A549 (cell line): Measurements from ENCODE around the gene RNF141. TPM values are rescaled to one million over a fixed set of nuclear protein-coding genes. Genes with fewer than 3 reads are reported as not detected.

Source experiments
- ATAC-seq, 2 experiments: fragments of 200-7000 bp in 1 of 2; fragments of >200 bp in 1 of 2; cut with Nextera tagmentation in 1 of 2; cut with Tn5 transposase in 1 of 2; 3 replicates each; pipeline versions ENCODE4 v1.8.0 to v1.9.1; 2018 to 2020; ENCODE audit warnings: mild to moderate bottlenecking in 1 of 2, moderate library complexity in 1 of 2
- CTCF ChIA-PET: fragments of 300-600 bp; sonication (Branson Sonifier 250); formaldehyde crosslinking; extraction: SDS; loops from one replicate; lab custom pipeline; 2021; ENCODE audit warnings: antibody characterized with exemption, inconsistent platforms; lab: Yijun Ruan, JAX
- POLR2A ChIA-PET: fragments of 350-600 bp; formaldehyde crosslinking; extraction: SDS; loops from one replicate; lab custom pipeline; 2021; ENCODE audit warnings: antibody characterized with exemption, inconsistent platforms; lab: Yijun Ruan, JAX
- DNase-seq, 2 experiments: peaks; one replicate each; pipeline versions ENCODE4 v3.0.0 to v3.0.0-alpha.2; 2011 to 2016; ENCODE audit warnings: low read depth in 1 of 2, low spot score in 1 of 2
- FAIRE-seq: peaks from 2 replicates; lab custom pipeline; 2011; peaks lifted over from hg19 to GRCh38; lab: Jason Lieb, UNC
- H3K27ac ChIP-seq, 2 experiments: fragments of >200 bp; sonication (Bioruptor Twin); formaldehyde crosslinking; 3 replicates each; pipeline ENCODE4 v1.5.1; 2016 to 2017
- H3K4me1 ChIP-seq: fragments of >200 bp; sonication (Bioruptor Twin); formaldehyde crosslinking; 3 replicates; pipeline ENCODE4 v1.6.1; 2016
- H3K4me2 ChIP-seq: fragments of >200 bp; sonication (Bioruptor Twin); formaldehyde crosslinking; 3 replicates; pipeline ENCODE4 v1.6.1; 2016
- H3K4me3 ChIP-seq: fragments of >200 bp; sonication (Bioruptor Twin); formaldehyde crosslinking; 3 replicates; pipeline ENCODE4 v1.5.1; 2016
- H3K9me3 ChIP-seq: fragments of >200 bp; sonication (Bioruptor Twin); formaldehyde crosslinking; 3 replicates; pipeline ENCODE4 v1.6.1; 2016
- ATOH8 ChIP-seq: fragments of 250-450 bp; sonication (Bioruptor Pico); IDR thresholded peaks from 2 replicates; pipeline ENCODE4 v1.5.0; 2020; ENCODE audit warnings: low read depth, mild to moderate bottlenecking, moderate library complexity
- BHLHE40 ChIP-seq: IDR thresholded peaks from 2 replicates; pipeline ENCODE4 v1.6.1; 2012; ENCODE audit warnings: low read depth, low read length, inconsistent platforms
- CBX8 ChIP-seq: fragments of 200-600 bp; sonication (generic); IDR thresholded peaks from 2 replicates; pipeline ENCODE4 v1.6.1; 2016
- EHMT2 ChIP-seq: fragments of 200-600 bp; sonication (generic); IDR thresholded peaks from 2 replicates; pipeline ENCODE4 v1.6.1; 2016; ENCODE audit warnings: antibody characterized with exemption, low read depth, mild to moderate bottlenecking, moderate library complexity
- FOSL2 ChIP-seq, 2 experiments: fragments of 450-650 bp in 1 of 2; fragments of >200 bp in 1 of 2; sonication (Bioruptor Twin) in 1 of 2; formaldehyde crosslinking; IDR thresholded peaks; 2 replicates each; pipeline versions ENCODE4 v1.5.0 to v1.6.1; 2016 to 2020; ENCODE audit warnings: mild to moderate bottlenecking in 1 of 2, moderate library complexity in 1 of 2
- GATA3 ChIP-seq: IDR thresholded peaks from 2 replicates; pipeline ENCODE4 v1.6.1; 2012; ENCODE audit warnings: borderline replicate concordance
- HOXA7 ChIP-seq: fragments of 250-450 bp; sonication (Bioruptor Pico); IDR thresholded peaks from 2 replicates; pipeline ENCODE4 v1.5.0; 2020; ENCODE audit warnings: mild to moderate bottlenecking, moderate library complexity
- HOXB13 ChIP-seq: fragments of 250-450 bp; sonication (Bioruptor Pico); IDR thresholded peaks from 2 replicates; pipeline ENCODE4 v1.5.0; 2020; ENCODE audit warnings: low read depth, mild to moderate bottlenecking, moderate library complexity
- HOXB5 ChIP-seq: fragments of 250-450 bp; sonication (Bioruptor Pico); IDR thresholded peaks from 2 replicates; pipeline ENCODE4 v1.5.0; 2020; ENCODE audit warnings: mild to moderate bottlenecking, moderate library complexity
- JUNB ChIP-seq: fragments of >200 bp; sonication (Bioruptor Twin); formaldehyde crosslinking; IDR thresholded peaks from 2 replicates; pipeline ENCODE4 v1.6.1; 2016
- MAZ ChIP-seq: fragments of 150-350 bp; IDR thresholded peaks from 2 replicates; pipeline ENCODE4 v1.6.1; 2014; ENCODE audit warnings: antibody characterized with exemption, low read depth, low read length, borderline replicate concordance
- NFE2L2 ChIP-seq: fragments of 150-350 bp; conservative IDR thresholded peaks from 2 replicates; pipeline ENCODE4 v1.6.1; 2014; ENCODE audit warnings: low read length
- NPAS2 ChIP-seq: fragments of 250-450 bp; sonication (Bioruptor Pico); IDR thresholded peaks from 2 replicates; pipeline ENCODE4 v1.8.0; 2022; ENCODE audit warnings: mild to moderate bottlenecking, moderate library complexity, borderline replicate concordance
- PHF8 ChIP-seq: fragments of 200-600 bp; sonication (generic); IDR thresholded peaks from 2 replicates; pipeline ENCODE4 v1.6.1; 2016; ENCODE audit warnings: low read depth, mild to moderate bottlenecking, antibody characterized with exemption, moderate library complexity, borderline replicate concordance
- POLR2A ChIP-seq: IDR thresholded peaks from 2 replicates; pipeline ENCODE4 v1.6.1; 2012; ENCODE audit warnings: mild to moderate bottlenecking, low read length
- POLR2AphosphoS2 ChIP-seq: conservative IDR thresholded peaks from 2 replicates; pipeline ENCODE4 v1.6.1; 2012; ENCODE audit warnings: low read length, improper control_type of control experiment, inconsistent platforms
- RARB ChIP-seq: fragments of 250-450 bp; sonication (Bioruptor Pico); IDR thresholded peaks from 2 replicates; pipeline ENCODE4 v1.8.0; 2021; ENCODE audit warnings: mild to moderate bottlenecking, moderate library complexity
- RCOR1 ChIP-seq: fragments of 150-350 bp; IDR thresholded peaks from 2 replicates; pipeline ENCODE4 v1.6.1; 2014; ENCODE audit warnings: antibody characterized with exemption, low read length, low read depth
- SMC3 ChIP-seq: fragments of >200 bp; sonication (Bioruptor Twin); formaldehyde crosslinking; IDR thresholded peaks from 3 replicates; pipeline ENCODE4 v1.6.1; 2018; ENCODE audit warnings: inconsistent platforms
- TFCP2L1 ChIP-seq: fragments of 250-450 bp; sonication (Bioruptor Pico); IDR thresholded peaks from 2 replicates; pipeline ENCODE4 v1.5.0; 2021; ENCODE audit warnings: mild to moderate bottlenecking
- USF2 ChIP-seq: fragments of 450-650 bp; IDR thresholded peaks from 2 replicates; pipeline ENCODE4 v1.6.1; 2014; ENCODE audit warnings: antibody characterized with exemption
- ZC3H11A ChIP-seq: fragments of 450-650 bp; IDR thresholded peaks from 2 replicates; pipeline ENCODE4 v1.6.1; 2014; ENCODE audit warnings: antibody characterized with exemption, mild to moderate bottlenecking
- WGBS: methylation state at CpG from one replicate; pipeline ENCODE4 v1.1.6; 2017; ENCODE audit errors: missing lambda C conversion rate; 5-methylcytosine and 5-hydroxymethylcytosine counted together
- polyA plus RNA-seq, 4 experiments: library from polyadenylated mRNA; depleted of rRNA in 3 of 4; stranded (reverse); fragments of >200 nt; fragmentation: RNase III in 1 of 4; extraction: RNeasy Plus Mini Kit Qiagen cat#74134 plus additional on column Dnase treatment in 1 of 4; gene quantifications; 2 replicates in 3 of 4; 3 replicates in 1 of 4; pipeline ENCODE4 v1.2.3, GENCODE V29; 2011 to 2017
- TF ChIP-seq, protein P1 (sequence below): IDR thresholded peaks from 2 replicates; pipeline ENCODE4 v1.6.1; 2012

Gene RNF141
- polyA plus RNA-seq, 2 of the 4 experiments (the other 2 are of a cell fraction): 16.8 to 33.3 TPM

DNA sequence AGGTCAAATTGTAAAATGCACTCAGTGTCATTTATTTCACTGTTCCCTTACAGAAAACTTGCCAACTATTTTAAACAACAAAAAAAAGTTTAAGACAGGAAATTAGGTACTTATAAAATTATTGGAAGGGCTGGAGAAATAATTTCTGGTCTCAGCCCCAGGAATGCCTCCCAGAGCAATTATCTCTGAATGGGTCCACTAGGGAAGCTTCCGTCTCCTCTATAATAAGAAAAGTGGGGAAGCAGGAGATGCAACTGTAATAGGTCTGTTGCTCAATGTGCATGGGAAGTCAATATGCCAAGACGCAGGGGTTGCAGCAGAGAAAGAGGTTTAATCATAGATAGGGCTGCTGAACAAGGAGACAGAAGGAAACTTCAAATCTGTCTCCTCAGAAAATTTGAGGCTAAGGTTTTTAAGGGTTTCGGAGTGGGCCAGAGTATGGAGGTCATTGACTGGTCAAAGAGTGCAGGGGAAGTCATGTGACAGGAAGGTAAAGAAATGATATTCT is 10.9 kb upstream of the RNF141 start:
- H3K9me3 ChIP-seq: peaks cover 6% of the 10 kb centered on the region; the same call in 1 of the 3 replicates

DNA sequence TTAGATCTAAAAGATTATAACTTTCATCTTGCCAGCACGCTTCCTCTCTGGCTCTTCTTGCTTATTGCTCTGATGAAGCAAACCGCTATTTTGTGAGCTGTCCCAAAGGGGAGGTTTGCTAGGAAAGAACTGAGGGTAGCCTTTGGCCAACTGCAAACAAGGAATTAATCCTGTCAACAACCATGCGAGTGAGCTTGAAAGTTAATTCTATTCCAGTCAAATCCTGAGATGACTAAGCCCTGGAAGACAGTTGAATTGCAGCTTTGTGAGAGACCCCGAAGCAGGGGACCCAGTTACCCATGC is 10.3 kb upstream of the RNF141 start:
- H3K4me2 ChIP-seq: peak overlapping the region; percentile 55; the same call in 1 of the 3 replicates
- peaks cover 6% of the 10 kb centered on the region; the same call in 1 of the 3 replicates for H3K9me3 ChIP-seq
- DNase-seq (no peak), FAIRE-seq (no peak), ATAC-seq (no peak)
- no peak for TF ChIP-seq USF2
- ChIA-PET CTCF (interaction anchor here (3.5 kb wide), 1 partner anchor 10 kb away, joined by 16 read pairs; the partner anchor contains the start of gene RNF141), POLR2A (no interaction called here)
- WGBS: 48% methylated on average over 4 of the region's 4 CpGs
- H3K4me3 ChIP-seq: no peak overlapping the region
- no peak overlapping the region for H3K27ac ChIP-seq
- H3K4me1 ChIP-seq: peaks cover 15% of the 10 kb centered on the region

More for the DNA sequence above, 10.9 kb upstream of the RNF141 start:
- ATAC-seq (no peak), DNase-seq (no peak), FAIRE-seq (no peak)
- Histone ChIP-seq H3K4me2 (no peak overlapping the region), H3K27ac (no peak overlapping the region), H3K4me1 (peaks cover 15% of the 10 kb centered on the region), H3K4me3 (no peak overlapping the region)
- POLR2A ChIA-PET: no interaction called here
- 89% methylated on average over 3 of the region's 3 CpGs for WGBS
- no peak for TF ChIP-seq POLR2A
- TF ChIP-seq PHF8: no peak
- TF ChIP-seq ATOH8 (CRISPR knock-in tag): no peak
- no peak for TF ChIP-seq TFCP2L1 (CRISPR knock-in tag)
- no peak for TF ChIP-seq RCOR1
- no peak for TF ChIP-seq HOXB5 (CRISPR knock-in tag)
- no peak for TF ChIP-seq POLR2AphosphoS2
- TF ChIP-seq SMC3: no peak
- no peak for TF ChIP-seq BHLHE40
- TF ChIP-seq NFE2L2: no peak
- TF ChIP-seq NPAS2 (CRISPR knock-in tag): no peak
- no peak for TF ChIP-seq HOXB13
- TF ChIP-seq CBX8: no peak
- TF ChIP-seq GATA3: no peak
- no peak for TF ChIP-seq ZC3H11A
- no peak for TF ChIP-seq HOXA7 (CRISPR knock-in tag)
- no peak for TF ChIP-seq MAZ
- TF ChIP-seq, protein P1, sequence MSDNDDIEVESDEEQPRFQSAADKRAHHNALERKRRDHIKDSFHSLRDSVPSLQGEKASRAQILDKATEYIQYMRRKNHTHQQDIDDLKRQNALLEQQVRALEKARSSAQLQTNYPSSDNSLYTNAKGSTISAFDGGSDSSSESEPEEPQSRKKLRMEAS: no peak
- CTCF ChIA-PET: interaction anchor here (3.5 kb wide), 1 partner anchor 11 kb away, joined by 16 read pairs; the partner anchor contains the start of gene RNF141

DNA sequence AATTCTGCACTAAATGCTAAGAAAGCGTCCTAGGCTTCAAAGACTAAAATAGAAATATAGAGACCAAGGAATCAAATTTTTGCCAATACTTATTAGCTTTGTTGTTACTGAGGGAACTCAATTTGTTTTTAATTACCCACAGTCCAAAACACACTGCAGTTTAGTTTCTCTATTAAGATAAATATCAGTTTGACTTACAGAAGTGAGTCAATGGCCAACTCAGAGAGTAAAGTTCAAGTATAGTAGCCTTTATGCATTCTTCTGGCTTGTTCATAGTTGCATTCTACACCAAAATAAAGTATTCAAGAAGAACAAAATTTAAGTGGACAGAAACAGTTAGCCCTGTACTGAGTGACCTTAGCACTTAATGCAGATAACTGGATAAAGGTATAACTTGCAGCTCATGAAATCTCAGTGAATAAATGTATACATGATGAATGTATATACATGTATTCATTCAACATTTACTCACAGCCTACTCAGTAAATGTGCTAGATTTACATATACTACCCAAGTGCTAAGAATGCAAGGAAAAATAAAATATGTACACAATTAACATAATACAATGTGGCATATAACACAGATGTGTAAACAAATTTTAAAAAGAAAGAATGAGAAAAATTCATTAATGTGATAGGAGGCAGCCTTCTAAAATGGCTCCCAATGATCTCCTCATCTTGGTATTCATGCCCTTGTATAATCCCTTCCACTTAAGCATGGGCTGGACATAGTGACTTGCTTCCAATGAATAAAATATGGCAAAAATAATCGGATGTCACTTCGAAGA is 9.7 kb upstream of the RNF141 start:
- CTCF ChIA-PET: interaction anchor here (3.5 kb wide), 1 partner anchor 10 kb away, joined by 16 read pairs; the partner anchor contains the start of gene RNF141
- FAIRE-seq: peak; percentile 28

More for the DNA sequence above, 9.7 kb upstream of the RNF141 start:
- POLR2A ChIA-PET: no interaction called here
- TF ChIP-seq RARB (CRISPR knock-in tag) (no peak), JUNB (peak; percentile 54), RCOR1 (no peak), EHMT2 (no peak), FOSL2 (IDR thresholded peaks at IDR 0.05) (peak; percentile 63), FOSL2 (CRISPR knock-in tag; IDR thresholded peaks at IDR 0.05) (peak; percentile 72), GATA3 (peak; percentile 52; the same call in 1 of the 2 replicates), TFCP2L1 (CRISPR knock-in tag) (no peak)
- TF ChIP-seq, all 56 proteins: peak for 3
- Histone ChIP-seq H3K27ac (no peak overlapping the region), H3K4me3 (no peak overlapping the region), H3K4me1 (peaks cover 15% of the 10 kb centered on the region), H3K9me3 (peaks cover 6% of the 10 kb centered on the region; the same call in 1 of the 3 replicates), H3K4me2 (peak overlapping the region; percentile 55)
- ATAC-seq (peak; percentile 54 to 72; a peak in 5 of 6 replicates), DNase-seq (peak in 1 of 2 experiments; percentile 13)
- WGBS: 78% methylated on average over 3 of the region's 3 CpGs
